GM23338 (cell line): ENCODE data around the gene SNN. TPM values are rescaled to one million over a fixed set of nuclear protein-coding genes. Genes with fewer than 3 reads are reported as not detected.

ENCODE experiments used
- ATAC-seq: fragments of 200-7000 bp; cut with Tn5 transposase; 3 replicates; pipeline ENCODE4 v1.9.1; 2020
- DNase-seq: peaks from one replicate; pipeline ENCODE4 v3.0.0-alpha.2; 2015; ENCODE audit warnings: low spot score
- H2AFZ ChIP-seq: fragments of 200-600 bp; sonication (generic); 2 replicates; pipeline ENCODE4 v1.8.0; 2016; ENCODE audit warnings: antibody characterized with exemption, mild to moderate bottlenecking, moderate library complexity
- H3F3A ChIP-seq: fragments of 200-600 bp; sonication (generic); replicated peaks from 2 replicates; pipeline ENCODE4 v1.8.0; 2017; ENCODE audit warnings: antibody characterized with exemption, mixed run types, low read depth
- H3K27ac ChIP-seq: fragments of 200-600 bp; sonication (generic); 2 replicates; pipeline ENCODE4 v1.6.1; 2016; ENCODE audit warnings: low read depth
- H3K27me3 ChIP-seq: fragments of 200-600 bp; sonication (generic); 2 replicates; pipeline ENCODE4 v1.8.0; 2016; ENCODE audit warnings: mild to moderate bottlenecking, mixed run types, moderate library complexity; ENCODE audit not compliant: insufficient read depth
- H3K36me3 ChIP-seq: fragments of 200-600 bp; sonication (generic); 2 replicates; pipeline ENCODE4 v1.8.0; 2016; ENCODE audit warnings: mild to moderate bottlenecking; ENCODE audit not compliant: insufficient read depth
- H3K4me1 ChIP-seq: fragments of 200-600 bp; sonication (generic); 2 replicates; pipeline ENCODE4 v1.8.0; 2016; ENCODE audit warnings: mild to moderate bottlenecking, moderate library complexity; ENCODE audit not compliant: insufficient read depth
- H3K4me2 ChIP-seq: fragments of 200-600 bp; sonication (generic); 2 replicates; pipeline ENCODE4 v1.7.1; 2017; ENCODE audit warnings: mixed run types
- H3K4me3 ChIP-seq: fragments of 200-600 bp; sonication (generic); 2 replicates; pipeline ENCODE4 v1.6.1; 2016; ENCODE audit warnings: mixed run types
- H3K79me2 ChIP-seq: fragments of 200-600 bp; sonication (generic); replicated peaks from 2 replicates; pipeline ENCODE4 v1.8.0; 2017; ENCODE audit warnings: mild to moderate bottlenecking; ENCODE audit not compliant: insufficient read depth
- H3K9me2 ChIP-seq: fragments of 200-600 bp; sonication (generic); 2 replicates; pipeline ENCODE4 v1.8.0; 2017; ENCODE audit not compliant: insufficient read depth
- H4K20me1 ChIP-seq: fragments of 200-600 bp; sonication (generic); replicated peaks from 2 replicates; pipeline ENCODE4 v1.8.0; 2017; ENCODE audit warnings: mild to moderate bottlenecking; ENCODE audit not compliant: insufficient read depth
- H3K27ac Mint-ChIP-seq: 2 replicates; pipeline ENCODE4 v1.8.0; 2020; ENCODE audit warnings: inconsistent platforms, mild to moderate bottlenecking, moderate library complexity, mixed read lengths
- H3K27me3 Mint-ChIP-seq: 3 replicates; pipeline ENCODE4 v1.8.0; 2022; ENCODE audit warnings: low read depth, mild to moderate bottlenecking, moderate library complexity, mixed read lengths, inconsistent platforms; ENCODE audit not compliant: insufficient read depth, poor library complexity
- H3K36me3 Mint-ChIP-seq: 3 replicates; pipeline ENCODE4 v1.8.0; 2021; ENCODE audit warnings: low read depth, mild to moderate bottlenecking, inconsistent platforms, moderate library complexity, mixed read lengths
- H3K4me1 Mint-ChIP-seq: 3 replicates; pipeline ENCODE4 v1.8.0; 2020; ENCODE audit warnings: mild to moderate bottlenecking, inconsistent platforms, mixed read lengths
- H3K4me3 Mint-ChIP-seq: 3 replicates; pipeline ENCODE4 v1.8.0; 2021; ENCODE audit warnings: moderate library complexity, mild to moderate bottlenecking, inconsistent platforms, mixed read lengths
- H3K9me3 Mint-ChIP-seq: 3 replicates; pipeline ENCODE4 v1.8.0; 2020; ENCODE audit warnings: moderate library complexity, mild to moderate bottlenecking, inconsistent platforms, mixed read lengths
- CREB1 ChIP-seq: fragments of 250-450 bp; sonication (Bioruptor Pico); IDR thresholded peaks from 2 replicates; pipeline ENCODE4 v1.5.0; 2020; ENCODE audit warnings: low read depth, mild to moderate bottlenecking, moderate library complexity
- EZH2 ChIP-seq: fragments of 200-600 bp; sonication (generic); IDR thresholded peaks from one replicate; pipeline ENCODE4 v1.8.0; 2017; ENCODE audit warnings: antibody characterized with exemption, mild to moderate bottlenecking, low read depth; ENCODE audit not compliant: unreplicated experiment
- NANOG ChIP-seq: IDR thresholded peaks from 2 replicates; pipeline ENCODE4 v1.6.1; 2016; ENCODE audit warnings: antibody characterized with exemption, borderline replicate concordance
- POLR2AphosphoS5 ChIP-seq: IDR thresholded peaks from 2 replicates; pipeline ENCODE4 v1.6.1; 2016; ENCODE audit warnings: antibody characterized with exemption, low read depth
- ZNF114 ChIP-seq: fragments of 250-450 bp; sonication (Bioruptor Pico); IDR thresholded peaks from 2 replicates; pipeline ENCODE4 v1.5.0; 2020; ENCODE audit warnings: mild to moderate bottlenecking, moderate library complexity
- polyA plus RNA-seq: library from polyadenylated mRNA; unstranded; fragments of >200 nt; fragmentation: Nextera tagmentation; extraction: Ambion mirVana; gene quantifications from 2 replicates; pipeline ENCODE4 v1.2.1, GENCODE V29; 2016
- total RNA-seq: library from RNA; depleted of rRNA; stranded (reverse); fragments of >200 nt; shearing (Covaris generic); gene quantifications from 2 replicates; pipeline ENCODE4 v1.2.3, GENCODE V29; 2014
- TF ChIP-seq, protein P1 (sequence below): IDR thresholded peaks from one replicate; pipeline ENCODE4 v1.6.1; 2018; ENCODE audit warnings: antibody characterized with exemption; ENCODE audit not compliant: unreplicated experiment
- TF ChIP-seq, protein P2 (sequence below), 2 experiments: fragments of 200-600 bp in 1 of 2; sonication (generic) in 1 of 2; conservative IDR thresholded peaks; 2 replicates each; pipeline versions ENCODE4 v1.5.1 to v1.6.1; 2016 to 2017; ENCODE audit warnings: antibody characterized with exemption in 2 of 2, low read depth in 2 of 2, mild to moderate bottlenecking in 2 of 2, moderate library complexity in 1 of 2
- TF ChIP-seq, protein P3 (sequence below): fragments of 250-450 bp; sonication (Bioruptor Pico); IDR thresholded peaks from 2 replicates; pipeline ENCODE4 v1.5.0; 2020; ENCODE audit warnings: mild to moderate bottlenecking, moderate library complexity

The SNN gene
- total and polyA plus RNA-seq, 2 experiments from 2014 or later, result 19.0 to 63.3 TPM

DNA sequence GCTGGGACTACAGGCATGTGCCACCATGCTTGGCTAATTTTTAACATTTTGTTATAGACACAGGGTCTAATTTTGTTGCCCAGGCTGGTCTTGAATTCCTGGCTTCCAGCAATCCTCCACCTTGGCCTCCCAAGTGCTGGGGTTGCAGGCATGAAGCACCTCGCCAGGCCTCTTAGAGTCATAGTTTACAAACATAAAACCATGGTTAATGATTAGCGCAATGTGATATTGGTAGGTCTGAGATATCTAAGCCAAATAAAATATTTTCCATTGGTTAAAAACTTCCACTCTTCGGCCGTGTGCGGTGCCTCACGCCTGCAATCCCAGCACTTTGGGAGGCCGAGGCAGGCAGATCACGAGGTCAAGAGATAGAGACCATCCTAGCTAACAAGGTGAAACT lies 57.8 kb downstream of the SNN start (continued):
- TF ChIP-seq, protein P1, sequence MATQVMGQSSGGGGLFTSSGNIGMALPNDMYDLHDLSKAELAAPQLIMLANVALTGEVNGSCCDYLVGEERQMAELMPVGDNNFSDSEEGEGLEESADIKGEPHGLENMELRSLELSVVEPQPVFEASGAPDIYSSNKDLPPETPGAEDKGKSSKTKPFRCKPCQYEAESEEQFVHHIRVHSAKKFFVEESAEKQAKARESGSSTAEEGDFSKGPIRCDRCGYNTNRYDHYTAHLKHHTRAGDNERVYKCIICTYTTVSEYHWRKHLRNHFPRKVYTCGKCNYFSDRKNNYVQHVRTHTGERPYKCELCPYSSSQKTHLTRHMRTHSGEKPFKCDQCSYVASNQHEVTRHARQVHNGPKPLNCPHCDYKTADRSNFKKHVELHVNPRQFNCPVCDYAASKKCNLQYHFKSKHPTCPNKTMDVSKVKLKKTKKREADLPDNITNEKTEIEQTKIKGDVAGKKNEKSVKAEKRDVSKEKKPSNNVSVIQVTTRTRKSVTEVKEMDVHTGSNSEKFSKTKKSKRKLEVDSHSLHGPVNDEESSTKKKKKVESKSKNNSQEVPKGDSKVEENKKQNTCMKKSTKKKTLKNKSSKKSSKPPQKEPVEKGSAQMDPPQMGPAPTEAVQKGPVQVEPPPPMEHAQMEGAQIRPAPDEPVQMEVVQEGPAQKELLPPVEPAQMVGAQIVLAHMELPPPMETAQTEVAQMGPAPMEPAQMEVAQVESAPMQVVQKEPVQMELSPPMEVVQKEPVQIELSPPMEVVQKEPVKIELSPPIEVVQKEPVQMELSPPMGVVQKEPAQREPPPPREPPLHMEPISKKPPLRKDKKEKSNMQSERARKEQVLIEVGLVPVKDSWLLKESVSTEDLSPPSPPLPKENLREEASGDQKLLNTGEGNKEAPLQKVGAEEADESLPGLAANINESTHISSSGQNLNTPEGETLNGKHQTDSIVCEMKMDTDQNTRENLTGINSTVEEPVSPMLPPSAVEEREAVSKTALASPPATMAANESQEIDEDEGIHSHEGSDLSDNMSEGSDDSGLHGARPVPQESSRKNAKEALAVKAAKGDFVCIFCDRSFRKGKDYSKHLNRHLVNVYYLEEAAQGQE, result no peak
- TF ChIP-seq ZNF114 (CRISPR knock-in tag) (no peak), EZH2 (no peak), NANOG (no peak), POLR2AphosphoS5 (no peak), CREB1 (no peak)

DNA sequence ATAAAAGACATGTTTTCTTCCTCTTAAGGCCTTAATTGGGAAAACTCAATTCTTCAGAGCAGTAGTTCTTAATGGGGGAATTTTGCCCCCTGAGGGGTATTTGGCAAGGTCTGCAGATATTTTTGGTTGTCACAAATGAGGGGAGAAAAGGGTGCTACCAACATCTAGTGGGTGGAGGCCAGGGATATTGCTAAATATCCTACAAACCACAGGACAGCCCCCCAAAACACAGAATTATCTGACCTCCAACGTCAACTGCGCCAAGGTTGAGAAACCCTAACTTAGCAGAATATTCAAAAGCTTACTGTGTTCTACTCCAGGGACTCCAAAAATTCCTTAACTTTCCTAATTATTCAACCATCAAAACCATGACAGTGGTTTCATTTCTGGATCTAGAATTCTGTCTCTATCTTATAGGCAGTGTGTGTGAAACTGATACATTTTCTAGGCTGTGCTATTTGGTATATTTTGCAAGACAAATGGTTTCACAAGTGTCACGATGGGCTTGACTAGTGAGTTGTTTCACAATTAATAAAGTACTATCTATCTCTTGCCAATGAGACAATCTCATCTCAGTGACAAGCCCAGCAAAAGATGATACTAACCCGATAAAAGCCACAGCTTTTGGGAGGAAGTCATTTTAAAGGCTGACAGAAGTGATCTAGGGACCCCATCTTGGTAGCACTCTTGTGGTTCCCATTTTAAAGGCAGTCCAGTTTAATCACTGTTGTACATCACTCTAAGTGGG lies 59.7 kb downstream of the SNN start:
- no peak for DNase-seq
- Histone ChIP-seq H4K20me1 (0 out of 2 replicates have a peak, but pooled peaks cover 3% of the 10 kb centered on the region), H3K4me3 (no peak overlapping the region), H3K79me2 (peaks cover 13% of the 10 kb centered on the region), H3K4me1 (no peaks in the 10 kb centered on the region), H3K4me2 (no peak overlapping the region), H3K36me3 (peaks cover 2% of the 10 kb centered on the region; the same call in 1 of the 2 replicates), H3K27ac (no peak overlapping the region), H3K27me3 (no peaks in the 10 kb centered on the region), H3F3A (no peaks in the 10 kb centered on the region), H2AFZ (no peak overlapping the region), H3K9me2 (no peaks in the 10 kb centered on the region)
- Mint-ChIP-seq H3K27ac (no peak overlapping the region), H3K9me3 (no peaks in the 10 kb centered on the region), H3K4me1 (no peaks in the 10 kb centered on the region), H3K36me3 (peaks cover 17% of the 10 kb centered on the region; the same call in 2 of the 3 replicates), H3K4me3 (no peak overlapping the region), H3K27me3 (no peaks in the 10 kb centered on the region)
- no peak for ATAC-seq
- TF ChIP-seq, protein P2, sequence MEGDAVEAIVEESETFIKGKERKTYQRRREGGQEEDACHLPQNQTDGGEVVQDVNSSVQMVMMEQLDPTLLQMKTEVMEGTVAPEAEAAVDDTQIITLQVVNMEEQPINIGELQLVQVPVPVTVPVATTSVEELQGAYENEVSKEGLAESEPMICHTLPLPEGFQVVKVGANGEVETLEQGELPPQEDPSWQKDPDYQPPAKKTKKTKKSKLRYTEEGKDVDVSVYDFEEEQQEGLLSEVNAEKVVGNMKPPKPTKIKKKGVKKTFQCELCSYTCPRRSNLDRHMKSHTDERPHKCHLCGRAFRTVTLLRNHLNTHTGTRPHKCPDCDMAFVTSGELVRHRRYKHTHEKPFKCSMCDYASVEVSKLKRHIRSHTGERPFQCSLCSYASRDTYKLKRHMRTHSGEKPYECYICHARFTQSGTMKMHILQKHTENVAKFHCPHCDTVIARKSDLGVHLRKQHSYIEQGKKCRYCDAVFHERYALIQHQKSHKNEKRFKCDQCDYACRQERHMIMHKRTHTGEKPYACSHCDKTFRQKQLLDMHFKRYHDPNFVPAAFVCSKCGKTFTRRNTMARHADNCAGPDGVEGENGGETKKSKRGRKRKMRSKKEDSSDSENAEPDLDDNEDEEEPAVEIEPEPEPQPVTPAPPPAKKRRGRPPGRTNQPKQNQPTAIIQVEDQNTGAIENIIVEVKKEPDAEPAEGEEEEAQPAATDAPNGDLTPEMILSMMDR (conservative IDR thresholded peaks at IDR 0.05; ENCODE audit: low read depth in 2 of 2), result no peak
- TF ChIP-seq, protein P3, sequence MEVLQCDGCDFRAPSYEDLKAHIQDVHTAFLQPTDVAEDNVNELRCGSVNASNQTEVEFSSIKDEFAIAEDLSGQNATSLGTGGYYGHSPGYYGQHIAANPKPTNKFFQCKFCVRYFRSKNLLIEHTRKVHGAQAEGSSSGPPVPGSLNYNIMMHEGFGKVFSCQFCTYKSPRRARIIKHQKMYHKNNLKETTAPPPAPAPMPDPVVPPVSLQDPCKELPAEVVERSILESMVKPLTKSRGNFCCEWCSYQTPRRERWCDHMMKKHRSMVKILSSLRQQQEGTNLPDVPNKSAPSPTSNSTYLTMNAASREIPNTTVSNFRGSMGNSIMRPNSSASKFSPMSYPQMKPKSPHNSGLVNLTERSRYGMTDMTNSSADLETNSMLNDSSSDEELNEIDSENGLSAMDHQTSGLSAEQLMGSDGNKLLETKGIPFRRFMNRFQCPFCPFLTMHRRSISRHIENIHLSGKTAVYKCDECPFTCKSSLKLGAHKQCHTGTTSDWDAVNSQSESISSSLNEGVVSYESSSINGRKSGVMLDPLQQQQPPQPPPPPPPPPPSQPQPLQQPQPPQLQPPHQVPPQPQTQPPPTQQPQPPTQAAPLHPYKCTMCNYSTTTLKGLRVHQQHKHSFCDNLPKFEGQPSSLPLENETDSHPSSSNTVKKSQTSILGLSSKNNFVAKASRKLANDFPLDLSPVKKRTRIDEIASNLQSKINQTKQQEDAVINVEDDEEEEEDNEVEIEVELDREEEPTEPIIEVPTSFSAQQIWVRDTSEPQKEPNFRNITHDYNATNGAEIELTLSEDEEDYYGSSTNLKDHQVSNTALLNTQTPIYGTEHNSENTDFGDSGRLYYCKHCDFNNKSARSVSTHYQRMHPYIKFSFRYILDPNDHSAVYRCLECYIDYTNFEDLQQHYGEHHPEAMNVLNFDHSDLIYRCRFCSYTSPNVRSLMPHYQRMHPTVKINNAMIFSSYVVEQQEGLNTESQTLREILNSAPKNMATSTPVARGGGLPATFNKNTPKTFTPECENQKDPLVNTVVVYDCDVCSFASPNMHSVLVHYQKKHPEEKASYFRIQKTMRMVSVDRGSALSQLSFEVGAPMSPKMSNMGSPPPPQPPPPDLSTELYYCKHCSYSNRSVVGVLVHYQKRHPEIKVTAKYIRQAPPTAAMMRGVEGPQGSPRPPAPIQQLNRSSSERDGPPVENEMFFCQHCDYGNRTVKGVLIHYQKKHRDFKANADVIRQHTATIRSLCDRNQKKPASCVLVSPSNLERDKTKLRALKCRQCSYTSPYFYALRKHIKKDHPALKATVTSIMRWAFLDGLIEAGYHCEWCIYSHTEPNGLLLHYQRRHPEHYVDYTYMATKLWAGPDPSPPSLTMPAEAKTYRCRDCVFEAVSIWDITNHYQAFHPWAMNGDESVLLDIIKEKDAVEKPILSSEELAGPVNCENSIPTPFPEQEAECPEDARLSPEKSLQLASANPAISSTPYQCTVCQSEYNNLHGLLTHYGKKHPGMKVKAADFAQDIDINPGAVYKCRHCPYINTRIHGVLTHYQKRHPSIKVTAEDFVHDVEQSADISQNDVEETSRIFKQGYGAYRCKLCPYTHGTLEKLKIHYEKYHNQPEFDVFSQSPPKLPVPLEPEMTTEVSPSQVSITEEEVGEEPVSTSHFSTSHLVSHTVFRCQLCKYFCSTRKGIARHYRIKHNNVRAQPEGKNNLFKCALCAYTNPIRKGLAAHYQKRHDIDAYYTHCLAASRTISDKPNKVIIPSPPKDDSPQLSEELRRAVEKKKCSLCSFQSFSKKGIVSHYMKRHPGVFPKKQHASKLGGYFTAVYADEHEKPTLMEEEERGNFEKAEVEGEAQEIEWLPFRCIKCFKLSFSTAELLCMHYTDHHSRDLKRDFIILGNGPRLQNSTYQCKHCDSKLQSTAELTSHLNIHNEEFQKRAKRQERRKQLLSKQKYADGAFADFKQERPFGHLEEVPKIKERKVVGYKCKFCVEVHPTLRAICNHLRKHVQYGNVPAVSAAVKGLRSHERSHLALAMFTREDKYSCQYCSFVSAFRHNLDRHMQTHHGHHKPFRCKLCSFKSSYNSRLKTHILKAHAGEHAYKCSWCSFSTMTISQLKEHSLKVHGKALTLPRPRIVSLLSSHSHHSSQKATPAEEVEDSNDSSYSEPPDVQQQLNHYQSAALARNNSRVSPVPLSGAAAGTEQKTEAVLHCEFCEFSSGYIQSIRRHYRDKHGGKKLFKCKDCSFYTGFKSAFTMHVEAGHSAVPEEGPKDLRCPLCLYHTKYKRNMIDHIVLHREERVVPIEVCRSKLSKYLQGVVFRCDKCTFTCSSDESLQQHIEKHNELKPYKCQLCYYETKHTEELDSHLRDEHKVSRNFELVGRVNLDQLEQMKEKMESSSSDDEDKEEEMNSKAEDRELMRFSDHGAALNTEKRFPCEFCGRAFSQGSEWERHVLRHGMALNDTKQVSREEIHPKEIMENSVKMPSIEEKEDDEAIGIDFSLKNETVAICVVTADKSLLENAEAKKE, result no peak
- TF ChIP-seq, protein P1, result no peak
- TF ChIP-seq POLR2AphosphoS5, result no peak
- no peak for TF ChIP-seq NANOG
- no peak for TF ChIP-seq EZH2
